ENCODE measurements around the gene HSF5. TPM values are rescaled to one million over a fixed set of nuclear protein-coding genes. Genes with fewer than 3 reads are reported as not detected.

HSF5 gene
- total RNA-seq, 1 experiment from 2014 or later: not detected

DNA sequence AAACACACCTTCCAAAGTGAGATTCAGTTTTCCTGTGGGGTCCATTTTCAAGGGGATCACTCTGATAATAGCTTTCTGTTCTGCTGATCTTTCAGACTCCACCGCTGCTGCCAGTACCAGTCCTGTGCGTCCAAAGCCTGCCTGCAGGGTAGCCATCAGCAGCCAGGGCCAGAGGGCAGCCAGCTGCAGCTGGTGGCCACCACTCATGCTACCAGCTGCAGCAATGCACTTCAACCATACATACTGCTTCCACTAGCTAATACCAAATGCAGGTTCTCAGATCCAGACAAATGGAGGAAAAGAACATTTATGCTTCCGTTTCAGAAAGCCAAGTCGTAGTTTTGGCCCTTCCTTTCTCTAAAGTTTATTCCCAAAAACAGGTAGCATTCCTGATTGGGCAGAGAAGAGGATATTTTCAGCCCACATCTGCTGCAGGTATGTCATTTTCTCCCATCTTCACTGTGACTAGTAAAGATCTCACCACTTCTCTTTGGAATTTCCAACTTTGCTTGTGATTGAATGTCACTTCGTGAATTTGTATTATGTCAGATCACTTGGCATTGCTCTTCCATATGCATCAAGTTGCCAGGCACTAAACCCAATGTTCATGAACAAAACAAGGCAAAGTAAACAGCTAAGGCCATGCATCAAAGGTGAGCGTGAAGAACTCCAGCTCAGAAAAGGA lies 72.7 kb downstream of the HSF5 start:
- Histone ChIP-seq H3K4ac (ENCODE audit: low read depth, low read length) (no peak overlapping the region), H3K23me2 (ENCODE audit: insufficient read length, low read depth, low read length, poor library complexity, severe bottlenecking) (peaks cover 4% of the 10 kb centered on the region), H3T11ph (ENCODE audit: low read length) (no peak overlapping the region), H3K56ac (ENCODE audit: insufficient read length, low read depth, low read length) (no peak overlapping the region), H2AFZ (ENCODE audit: low read length) (no peak overlapping the region), H3K23ac (ENCODE audit: insufficient read length, low read depth, low read length) (no peak overlapping the region), H2BK15ac (ENCODE audit: low read depth, low read length) (no peak overlapping the region), H3K9me3 (ENCODE audit: control insufficient read depth, low read depth, low read length) (no peaks in the 10 kb centered on the region), H3K4me1 (ENCODE audit: insufficient read depth, low read length) (no peaks in the 10 kb centered on the region), H3K14ac (ENCODE audit: insufficient read depth, low read length) (no peak overlapping the region), H4K20me1 (ENCODE audit: control insufficient read depth, insufficient read depth, insufficient read length) (no peaks in the 10 kb centered on the region), H3K79me1 (ENCODE audit: insufficient read depth, low read depth, low read length, poor library complexity, severe bottlenecking) (no peaks in the 10 kb centered on the region), H2BK12ac (ENCODE audit: insufficient read length, low read depth, low read length) (no peak overlapping the region), H3K27ac (ENCODE audit: insufficient read length, low read depth, low read length) (no peak overlapping the region), H2BK20ac (ENCODE audit: low read depth, low read length, poor library complexity, severe bottlenecking) (no peak overlapping the region), H2BK120ac (ENCODE audit: low read depth, low read length, poor library complexity, severe bottlenecking) (no peak overlapping the region), H4K91ac (ENCODE audit: insufficient read length, low read depth, low read length) (no peak overlapping the region), H3K79me2 (ENCODE audit: insufficient read depth, low read length) (no peaks in the 10 kb centered on the region), H3K4me2 (ENCODE audit: insufficient read depth, insufficient read length, low read length) (peak overlapping the region; percentile 6), H3K9ac (ENCODE audit: extremely low read depth, insufficient read length, low read length) (no peak overlapping the region), H3K27me3 (ENCODE audit: insufficient read depth, low read length) (no peaks in the 10 kb centered on the region), H2AK5ac (ENCODE audit: insufficient read length, low read length) (no peak overlapping the region), H4K8ac (replicated peaks; ENCODE audit: insufficient read length, low read depth, low read length) (no peak overlapping the region), H3K18ac (ENCODE audit: insufficient read length, low read depth, low read length) (no peak overlapping the region), H2BK5ac (ENCODE audit: insufficient read length, low read length) (no peak overlapping the region), H4K5ac (ENCODE audit: insufficient read length, low read depth, low read length) (no peak overlapping the region)
- peak overlapping the region in 1 of 3 experiments; percentile 25; a peak in 1 of 7 replicates for H3K27ac Mint-ChIP-seq
- peaks cover 25 to 29% of the 10 kb centered on the region in 2 experiments for H3K4me1 Mint-ChIP-seq
- peak; percentile 68 for DNase-seq
- no peaks in the 10 kb centered on the region for H3K36me3 Mint-ChIP-seq (ENCODE audit: insufficient read depth in 1 of 3, low read depth in 3 of 3)
- no CpG with 5 or more reads among the region's 6 CpGs for WGBS (ENCODE audit: extremely low coverage, insufficient read length, low lambda C conversion rate)
- H3K27me3 Mint-ChIP-seq (ENCODE audit: low read depth): peaks cover 5% of the 10 kb centered on the region; the same call in 1 of the 2 replicates
- TF ChIP-seq CTCF (conservative IDR thresholded peaks at IDR 0.05): no peak
- H3K9me3 Mint-ChIP-seq: no peaks in the 10 kb centered on the region
- peak overlapping the region in 1 of 2 experiments; percentile 20; a peak in 1 of 5 replicates for H3K4me3 Mint-ChIP-seq

All from H9 (cell line).